VCaP (cell line): ENCODE data around the gene PPFIA2.

ENCODE experiments used
- H3K27ac ChIP-seq: fragments of 450-650 bp; 2 replicates; pipeline ENCODE4 v1.5.1; 2017
- TF ChIP-seq, protein P1 (sequence below): fragments of 450-650 bp; conservative IDR thresholded peaks from 2 replicates; pipeline ENCODE4 v1.5.1; 2017; ENCODE audit warnings: mild to moderate bottlenecking, moderate library complexity

PPFIA2 gene

DNA sequence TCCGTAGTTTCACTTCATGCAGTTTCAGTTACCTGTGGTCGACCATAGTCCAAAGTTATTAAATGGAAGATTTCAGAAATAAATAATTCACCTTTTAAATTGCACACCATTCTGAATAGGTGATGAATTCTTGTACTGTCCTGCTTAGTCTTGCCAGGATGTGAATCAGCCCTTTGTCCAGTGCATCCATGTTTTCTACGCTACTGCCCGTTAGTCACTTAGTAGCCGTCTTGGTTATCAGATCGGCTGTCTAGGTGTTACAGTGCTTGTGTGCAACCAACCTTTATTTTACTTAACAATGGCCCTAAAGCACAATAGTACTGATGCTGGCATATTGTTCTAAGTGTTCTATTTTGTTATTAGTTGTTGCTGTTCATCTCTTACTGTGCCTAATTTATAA, 534.5 kb downstream of the PPFIA2 start:
- no peak overlapping the region for H3K27ac ChIP-seq
- TF ChIP-seq, protein P1, sequence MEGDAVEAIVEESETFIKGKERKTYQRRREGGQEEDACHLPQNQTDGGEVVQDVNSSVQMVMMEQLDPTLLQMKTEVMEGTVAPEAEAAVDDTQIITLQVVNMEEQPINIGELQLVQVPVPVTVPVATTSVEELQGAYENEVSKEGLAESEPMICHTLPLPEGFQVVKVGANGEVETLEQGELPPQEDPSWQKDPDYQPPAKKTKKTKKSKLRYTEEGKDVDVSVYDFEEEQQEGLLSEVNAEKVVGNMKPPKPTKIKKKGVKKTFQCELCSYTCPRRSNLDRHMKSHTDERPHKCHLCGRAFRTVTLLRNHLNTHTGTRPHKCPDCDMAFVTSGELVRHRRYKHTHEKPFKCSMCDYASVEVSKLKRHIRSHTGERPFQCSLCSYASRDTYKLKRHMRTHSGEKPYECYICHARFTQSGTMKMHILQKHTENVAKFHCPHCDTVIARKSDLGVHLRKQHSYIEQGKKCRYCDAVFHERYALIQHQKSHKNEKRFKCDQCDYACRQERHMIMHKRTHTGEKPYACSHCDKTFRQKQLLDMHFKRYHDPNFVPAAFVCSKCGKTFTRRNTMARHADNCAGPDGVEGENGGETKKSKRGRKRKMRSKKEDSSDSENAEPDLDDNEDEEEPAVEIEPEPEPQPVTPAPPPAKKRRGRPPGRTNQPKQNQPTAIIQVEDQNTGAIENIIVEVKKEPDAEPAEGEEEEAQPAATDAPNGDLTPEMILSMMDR = no peak

GRCh38 chr12:81222846-81223592, 536.1 kb downstream of the PPFIA2 start:
- H3K27ac ChIP-seq = no peak overlapping the region
- TF ChIP-seq, protein P1 = no peak

- TF ChIP-seq, protein P1 = no peak
- H3K27ac ChIP-seq = no peak overlapping the region
Observed at GRCh38 chr12:81221681-81222080, 537.5 kb downstream of the PPFIA2 start.

DNA sequence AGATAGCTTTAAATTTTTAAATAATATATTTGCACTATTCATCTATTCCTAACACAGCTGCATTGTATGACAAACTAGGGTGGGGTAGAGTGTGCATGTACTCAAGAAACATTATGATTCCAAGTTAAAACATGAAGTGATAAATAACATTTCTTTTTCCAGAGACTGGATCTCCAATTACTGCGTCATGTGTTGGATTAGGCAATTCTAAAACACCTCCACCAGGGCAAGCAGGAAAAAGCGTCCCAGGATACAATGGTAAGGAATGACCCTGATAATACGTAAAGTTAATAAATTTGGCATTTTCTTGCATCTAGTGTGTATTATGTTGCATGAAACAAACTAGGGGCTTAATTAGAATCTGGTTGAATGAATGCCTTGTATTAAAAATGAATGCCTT, 542.4 kb downstream of the PPFIA2 start:
- TF ChIP-seq, protein P1 = no peak

GRCh38 chr12:81212996-81213696, 546.0 kb downstream of the PPFIA2 start:
- TF ChIP-seq, protein P1 = no peak

More for the DNA sequence above, 542.4 kb downstream of the PPFIA2 start:
- no peak overlapping the region for H3K27ac ChIP-seq

GRCh38 chr12:81211306-81211705, 547.8 kb downstream of the PPFIA2 start:
- TF ChIP-seq, protein P1 = no peak
- H3K27ac ChIP-seq = no peak overlapping the region; the same call in 1 of the 2 replicates

More at GRCh38 chr12:81212996-81213696, 546.0 kb downstream of the PPFIA2 start:
- no peak overlapping the region for H3K27ac ChIP-seq

DNA sequence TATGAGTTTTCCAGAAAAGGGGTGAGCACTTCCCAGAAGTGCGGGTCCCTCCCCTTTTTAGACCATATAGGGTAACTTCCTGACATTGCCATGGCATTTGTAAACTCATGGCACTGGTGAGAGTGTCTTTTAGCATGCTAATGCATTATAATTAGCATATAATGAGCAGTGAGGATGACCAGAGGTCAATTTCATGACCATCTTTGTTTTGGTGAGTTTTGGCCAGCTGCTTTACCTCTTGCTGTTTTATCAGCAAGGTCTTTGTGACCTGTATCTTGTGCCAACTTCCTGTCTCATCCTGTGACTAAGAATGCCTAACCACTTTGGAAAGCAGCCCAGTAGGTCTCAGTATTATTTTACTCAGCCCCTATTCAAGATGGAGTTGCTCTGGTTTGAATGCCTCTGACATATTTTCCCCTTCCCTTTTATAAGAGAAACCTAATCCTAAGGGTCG, 549.4 kb downstream of the PPFIA2 start:
- H3K27ac ChIP-seq = peak overlapping the region; percentile 70

- peak overlapping the region; percentile 70 for H3K27ac ChIP-seq
- TF ChIP-seq, protein P1 = no peak
Observed at GRCh38 chr12:81209012-81209411, 550.1 kb downstream of the PPFIA2 start.
